Endothelial cell of umbilical vein (primary cell): ENCODE results near the gene EIF3K. TPM values are rescaled to one million over a fixed set of nuclear protein-coding genes. Genes with fewer than 3 reads are reported as not detected.
"Not testable (repeated sequence)": the region's sequence is repeated elsewhere in the genome, so short reads cannot be mapped to it uniquely, and the experiment has no call there.

ENCODE experiments used
- BruUV-seq: library from RNA; stranded (reverse); fragments of 400-500 nt; replicated peaks from 2 replicates; lab custom pipeline; 2021; lab: Mats Ljungman, UMichigan
- CTCF ChIA-PET: fragments of 300-600, 350-600 bp; sonication (Branson Sonifier 250); formaldehyde crosslinking; loops from one replicate; lab custom pipeline; 2021; ENCODE audit warnings: antibody characterized with exemption, inconsistent platforms; lab: Charles Lee
- POLR2A ChIA-PET: fragments of 300-600, 350-600 bp; sonication (Branson Sonifier 250); formaldehyde crosslinking; loops from one replicate; lab custom pipeline; 2021; ENCODE audit warnings: antibody characterized with exemption, inconsistent platforms; lab: Charles Lee
- DNase-seq: peaks from one replicate; pipeline ENCODE4 v3.0.0-alpha.2; 2011; ENCODE audit warnings: low read depth, low spot score
- FAIRE-seq: peaks from 2 replicates; lab custom pipeline; 2011; peaks lifted over from hg19 to GRCh38; lab: Jason Lieb, UNC
- H2AFZ ChIP-seq: 2 replicates; pipeline ENCODE4 v1.6.0; 2012; ENCODE audit warnings: low read depth, low read length, control low read depth, inconsistent platforms
- H3K27ac ChIP-seq: 2 replicates; pipeline ENCODE4 v1.5.1; 2011; ENCODE audit warnings: low read depth, mild to moderate bottlenecking, control low read depth, low read length, moderate library complexity; ENCODE audit not compliant: insufficient read depth
- H3K27me3 ChIP-seq, 2 experiments: 2 replicates each; pipeline versions ENCODE4 v1.6.0 to v1.6.1; 2011; ENCODE audit warnings: low read length in 2 of 2, mixed read lengths in 1 of 2; ENCODE audit not compliant: control insufficient read depth in 2 of 2, insufficient read depth in 2 of 2
- H3K36me3 ChIP-seq, 2 experiments: 2 replicates in 1 of 2; 3 replicates in 1 of 2; pipeline ENCODE4 v1.5.1; 2011; ENCODE audit warnings: low read length in 2 of 2, mild to moderate bottlenecking in 1 of 2, moderate library complexity in 1 of 2; ENCODE audit not compliant: control insufficient read depth in 2 of 2, insufficient read depth in 2 of 2; ENCODE audit errors: extremely low read depth in 1 of 2
- H3K4me1 ChIP-seq: 3 replicates; pipeline ENCODE4 v1.5.1; 2011; ENCODE audit warnings: mild to moderate bottlenecking, low read length; ENCODE audit not compliant: control insufficient read depth, insufficient read depth; ENCODE audit errors: extremely low read depth
- H3K4me2 ChIP-seq: 2 replicates; pipeline ENCODE4 v1.6.1; 2011; ENCODE audit warnings: low read length, control low read depth, mixed read lengths; ENCODE audit not compliant: insufficient read depth
- H3K4me3 ChIP-seq, 3 experiments: fragments of 200-600 bp in 1 of 3; sonication (generic), shearing (Covaris generic) in 1 of 3; replicated peaks in 1 of 3; 2 replicates each; pipeline ENCODE4 v1.5.1; 2011 to 2016; ENCODE audit warnings: control low read depth in 3 of 3, low read length in 3 of 3, mild to moderate bottlenecking in 2 of 3, inconsistent platforms in 1 of 3, low read depth in 1 of 3, moderate library complexity in 1 of 3; ENCODE audit not compliant: insufficient read depth in 1 of 3
- H3K79me2 ChIP-seq: 2 replicates; pipeline ENCODE4 v1.6.0; 2012; ENCODE audit warnings: low read length, inconsistent platforms; ENCODE audit not compliant: control insufficient read depth, insufficient read depth
- H3K9ac ChIP-seq: replicated peaks from 2 replicates; pipeline ENCODE3; 2011; ENCODE audit warnings: low read length, control low read depth; ENCODE audit not compliant: insufficient read depth; ENCODE audit errors: extremely low read depth
- H3K9me1 ChIP-seq: replicated peaks from 3 replicates; pipeline ENCODE4 v1.6.0; 2011; ENCODE audit warnings: mild to moderate bottlenecking, low read length; ENCODE audit not compliant: control insufficient read depth, insufficient read depth; ENCODE audit errors: extremely low read depth
- H3K9me3 ChIP-seq: replicated peaks from 2 replicates; pipeline ENCODE4 v1.5.1; 2012; ENCODE audit warnings: low read length, inconsistent platforms; ENCODE audit not compliant: control insufficient read depth, insufficient read depth
- H4K20me1 ChIP-seq: replicated peaks from 2 replicates; pipeline ENCODE3; 2011; ENCODE audit warnings: mild to moderate bottlenecking, low read length; ENCODE audit not compliant: control insufficient read depth, insufficient read depth; ENCODE audit errors: extremely low read depth
- EZH2 ChIP-seq: IDR thresholded peaks from 2 replicates; pipeline ENCODE4 v1.6.1; 2012; ENCODE audit warnings: borderline replicate concordance, low read depth, mild to moderate bottlenecking, moderate library complexity, low read length, inconsistent platforms; ENCODE audit not compliant: severe bottlenecking
- FOS ChIP-seq: IDR thresholded peaks from 2 replicates; pipeline ENCODE4 v1.6.1; 2011; ENCODE audit warnings: mild to moderate bottlenecking, low read length, moderate library complexity, borderline replicate concordance; ENCODE audit not compliant: insufficient read depth
- GATA2 ChIP-seq: IDR thresholded peaks from 2 replicates; pipeline ENCODE4 v1.7.0; 2011; ENCODE audit warnings: low read depth, mild to moderate bottlenecking, moderate library complexity, mixed read lengths, low read length; ENCODE audit not compliant: insufficient read length, insufficient read depth
- JUN ChIP-seq: IDR thresholded peaks from 2 replicates; pipeline ENCODE4 v1.6.1; 2011; ENCODE audit warnings: borderline replicate concordance, low read depth; ENCODE audit not compliant: insufficient read length, insufficient read depth
- MAX ChIP-seq: IDR thresholded peaks from 2 replicates; pipeline ENCODE4 v1.6.1; 2011; ENCODE audit not compliant: insufficient read depth, insufficient read length
- MYC ChIP-seq: IDR thresholded peaks from one replicate; pipeline ENCODE4 v1.6.1; 2011; ENCODE audit warnings: mild to moderate bottlenecking, low read depth, low read length
- POLR2A ChIP-seq: IDR thresholded peaks from 2 replicates; pipeline ENCODE4 v1.6.1; 2012; ENCODE audit warnings: low read depth, mild to moderate bottlenecking, control low read depth, low read length
- POLR2AphosphoS5 ChIP-seq: IDR thresholded peaks from 2 replicates; pipeline ENCODE4 v1.6.1; 2012; ENCODE audit warnings: low read depth, mild to moderate bottlenecking, control low read depth, low read length, moderate library complexity; ENCODE audit not compliant: insufficient read depth
- dilution Hi-C: fragments of 300-500 bp; cut with MboI; formaldehyde crosslinking; loops from one replicate; pipeline ENCODE4 v1.15.0; 2019; ENCODE audit warnings: low sequenced_read_pairs; ENCODE audit not compliant: extremely low pct_ligation_motif_present
- intact Hi-C: fragments of 100-400 bp; cut with micrococcal nuclease; formaldehyde crosslinking; loops from one replicate; pipeline ENCODE4 v1.10.0; 2022
- polyA plus RNA-seq, 4 experiments: library from polyadenylated mRNA; depleted of rRNA in 3 of 4; stranded (reverse) in 3 of 4; unstranded in 1 of 4; fragments of >200 nt; gene quantifications; 2 replicates each; pipeline versions ENCODE4 v1.2.1 to v1.2.3, GENCODE V29; 2011 to 2012; ENCODE audit warnings: missing spikeins in 1 of 4
- total RNA-seq: library from RNA; stranded (reverse); gene quantifications from 2 replicates; pipeline ENCODE4 v1.2.3, GENCODE V29; 2021
- TF ChIP-seq, protein P1 (sequence below), 2 donors: IDR thresholded peaks; 1 replicate in 1 of 2; 2 replicates in 1 of 2; pipeline ENCODE4 v1.5.1; 2011; ENCODE audit warnings: low read length in 2 of 2, mild to moderate bottlenecking in 2 of 2, moderate library complexity in 2 of 2, control low read depth in 1 of 2, inconsistent platforms in 1 of 2, low read depth in 1 of 2; ENCODE audit not compliant: insufficient read depth in 1 of 2; ENCODE audit errors: extremely low read depth in 1 of 2

The EIF3K gene
- total and polyA plus RNA-seq, 2 donors (not counting 3 experiments of a cell fraction or from before 2014, with no cell fraction given) = 267 to 584 TPM

DNA sequence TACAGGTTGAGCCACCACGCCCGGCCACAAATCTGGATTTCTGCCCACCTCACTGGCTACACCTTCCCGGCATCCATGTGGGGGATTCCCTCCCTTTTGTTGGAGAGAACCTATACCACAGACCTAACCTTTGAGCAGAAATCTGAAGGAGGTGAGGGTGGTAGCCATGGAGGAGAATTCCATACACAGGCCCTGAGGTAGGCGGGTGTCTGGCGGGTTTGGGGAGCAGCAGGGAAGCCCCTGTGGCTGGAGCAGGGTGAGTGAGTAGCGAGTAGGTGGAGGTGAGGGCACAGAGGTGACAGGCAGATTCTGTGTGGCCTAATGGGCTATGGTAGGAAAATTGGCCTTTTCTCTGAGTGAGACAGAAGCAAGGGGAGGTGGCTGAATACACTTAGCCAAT lies 10.6 kb downstream of the EIF3K start:
- intact Hi-C loops (no loop called here), dilution Hi-C loops (no loop called here)
- FAIRE-seq = no peak
- no peaks in the 10 kb centered on the region for H3K79me2 ChIP-seq
- no peak overlapping the region for H3K27ac ChIP-seq
- H3K4me1 ChIP-seq = no peaks in the 10 kb centered on the region
- H3K27me3 ChIP-seq = no peaks in the 10 kb centered on the region
- H3K4me3 ChIP-seq = no peak overlapping the region
- CTCF ChIA-PET = no interaction called here
- H3K9me3 ChIP-seq = no peaks in the 10 kb centered on the region
- POLR2A ChIA-PET = interaction anchor here (0.7 kb wide), 1 partner anchor 127 kb away, joined by 3 read pairs; no protein-coding TSS in a partner anchor
- no peak overlapping the region for H3K9ac ChIP-seq
- TF ChIP-seq POLR2A = no peak
- TF ChIP-seq MAX = no peak
- TF ChIP-seq JUN = no peak
- TF ChIP-seq POLR2AphosphoS5 = no peak
- no peak for TF ChIP-seq EZH2
- no peak for TF ChIP-seq FOS
- no peak for TF ChIP-seq MYC
- TF ChIP-seq GATA2 = no peak
- TF ChIP-seq, protein P1, sequence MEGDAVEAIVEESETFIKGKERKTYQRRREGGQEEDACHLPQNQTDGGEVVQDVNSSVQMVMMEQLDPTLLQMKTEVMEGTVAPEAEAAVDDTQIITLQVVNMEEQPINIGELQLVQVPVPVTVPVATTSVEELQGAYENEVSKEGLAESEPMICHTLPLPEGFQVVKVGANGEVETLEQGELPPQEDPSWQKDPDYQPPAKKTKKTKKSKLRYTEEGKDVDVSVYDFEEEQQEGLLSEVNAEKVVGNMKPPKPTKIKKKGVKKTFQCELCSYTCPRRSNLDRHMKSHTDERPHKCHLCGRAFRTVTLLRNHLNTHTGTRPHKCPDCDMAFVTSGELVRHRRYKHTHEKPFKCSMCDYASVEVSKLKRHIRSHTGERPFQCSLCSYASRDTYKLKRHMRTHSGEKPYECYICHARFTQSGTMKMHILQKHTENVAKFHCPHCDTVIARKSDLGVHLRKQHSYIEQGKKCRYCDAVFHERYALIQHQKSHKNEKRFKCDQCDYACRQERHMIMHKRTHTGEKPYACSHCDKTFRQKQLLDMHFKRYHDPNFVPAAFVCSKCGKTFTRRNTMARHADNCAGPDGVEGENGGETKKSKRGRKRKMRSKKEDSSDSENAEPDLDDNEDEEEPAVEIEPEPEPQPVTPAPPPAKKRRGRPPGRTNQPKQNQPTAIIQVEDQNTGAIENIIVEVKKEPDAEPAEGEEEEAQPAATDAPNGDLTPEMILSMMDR (IDR thresholded peaks at IDR 0.05; ENCODE audit: extremely low read depth in 1 of 2, insufficient read depth in 1 of 2, low read depth in 1 of 2, low read length in 2 of 2) = no peak
- no peaks in the 10 kb centered on the region for H3K9me1 ChIP-seq
- no peak overlapping the region for H2AFZ ChIP-seq
- DNase-seq = no peak
- BruUV-seq = no TSS peak
- H3K4me2 ChIP-seq = no peak overlapping the region
- H4K20me1 ChIP-seq = no peaks in the 10 kb centered on the region
- peaks cover 14 to 27% of the 10 kb centered on the region in 2 experiments for H3K36me3 ChIP-seq

DNA sequence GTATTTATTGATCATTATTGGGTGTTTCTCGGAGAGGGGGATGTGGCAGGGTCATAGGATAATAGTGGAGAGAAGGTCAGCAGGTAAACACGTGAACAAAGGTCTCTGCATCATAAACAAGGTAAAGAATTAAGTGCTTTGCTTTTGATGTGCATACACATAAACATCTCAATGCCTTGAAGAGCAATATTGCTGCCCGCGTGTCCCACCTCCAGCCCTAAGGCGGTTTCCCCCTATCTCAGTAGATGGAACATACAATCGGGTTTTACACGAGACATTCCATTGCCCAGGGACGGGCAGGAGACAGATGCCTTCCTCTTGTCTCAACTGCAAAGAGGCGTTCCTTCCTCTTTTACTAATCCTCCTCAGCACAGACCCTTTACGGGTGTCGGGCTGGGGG lies 12.3 kb downstream of the EIF3K start:
- H2AFZ ChIP-seq, H3K9me1 ChIP-seq, FAIRE-seq, H3K4me1 ChIP-seq, POLR2A ChIA-PET, H4K20me1 ChIP-seq, H3K27ac ChIP-seq, DNase-seq, H3K4me2 ChIP-seq, CTCF ChIA-PET, H3K27me3 ChIP-seq, H3K79me2 ChIP-seq, H3K9ac ChIP-seq, H3K4me3 ChIP-seq, H3K9me3 ChIP-seq, dilution Hi-C loops, BruUV-seq: not testable (repeated sequence)
- H3K36me3 ChIP-seq = peaks cover 11 to 26% of the 10 kb centered on the region in 2 experiments
- intact Hi-C loops = loop anchor here (10.0 kb wide), 1 partner anchor 396 kb away; no protein-coding TSS in a partner anchor
